ENCODE data around the gene EYS.

- TF ChIP-seq, protein P1, sequence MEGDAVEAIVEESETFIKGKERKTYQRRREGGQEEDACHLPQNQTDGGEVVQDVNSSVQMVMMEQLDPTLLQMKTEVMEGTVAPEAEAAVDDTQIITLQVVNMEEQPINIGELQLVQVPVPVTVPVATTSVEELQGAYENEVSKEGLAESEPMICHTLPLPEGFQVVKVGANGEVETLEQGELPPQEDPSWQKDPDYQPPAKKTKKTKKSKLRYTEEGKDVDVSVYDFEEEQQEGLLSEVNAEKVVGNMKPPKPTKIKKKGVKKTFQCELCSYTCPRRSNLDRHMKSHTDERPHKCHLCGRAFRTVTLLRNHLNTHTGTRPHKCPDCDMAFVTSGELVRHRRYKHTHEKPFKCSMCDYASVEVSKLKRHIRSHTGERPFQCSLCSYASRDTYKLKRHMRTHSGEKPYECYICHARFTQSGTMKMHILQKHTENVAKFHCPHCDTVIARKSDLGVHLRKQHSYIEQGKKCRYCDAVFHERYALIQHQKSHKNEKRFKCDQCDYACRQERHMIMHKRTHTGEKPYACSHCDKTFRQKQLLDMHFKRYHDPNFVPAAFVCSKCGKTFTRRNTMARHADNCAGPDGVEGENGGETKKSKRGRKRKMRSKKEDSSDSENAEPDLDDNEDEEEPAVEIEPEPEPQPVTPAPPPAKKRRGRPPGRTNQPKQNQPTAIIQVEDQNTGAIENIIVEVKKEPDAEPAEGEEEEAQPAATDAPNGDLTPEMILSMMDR (IDR thresholded peaks at IDR 0.05; ENCODE audit: low read depth, low read length, missing input control), result no peak
- no peak for TF ChIP-seq REST (IDR thresholded peaks at IDR 0.05)
- no peak for TF ChIP-seq RXRA (IDR thresholded peaks at IDR 0.05)
- TF ChIP-seq SP1 (IDR thresholded peaks at IDR 0.05), result no peak
Observed at GRCh38 chr6:64803470-64804166, 903.4 kb downstream of the EYS start.
